GM20431 (cell line): ENCODE results near the gene CHCHD6.

Experiments
- in situ Hi-C: fragments of 300-500 bp; cut with MseI, MboI; formaldehyde crosslinking; loops from one replicate; pipeline ENCODE4 v1.15.0; 2020; ENCODE audit warnings: low sequenced_read_pairs; ENCODE audit not compliant: unreplicated experiment

CHCHD6 gene

GRCh38 chr3:126945891-126946290, 241.9 kb downstream of the CHCHD6 start:
- in situ Hi-C loops = no loop called here

DNA sequence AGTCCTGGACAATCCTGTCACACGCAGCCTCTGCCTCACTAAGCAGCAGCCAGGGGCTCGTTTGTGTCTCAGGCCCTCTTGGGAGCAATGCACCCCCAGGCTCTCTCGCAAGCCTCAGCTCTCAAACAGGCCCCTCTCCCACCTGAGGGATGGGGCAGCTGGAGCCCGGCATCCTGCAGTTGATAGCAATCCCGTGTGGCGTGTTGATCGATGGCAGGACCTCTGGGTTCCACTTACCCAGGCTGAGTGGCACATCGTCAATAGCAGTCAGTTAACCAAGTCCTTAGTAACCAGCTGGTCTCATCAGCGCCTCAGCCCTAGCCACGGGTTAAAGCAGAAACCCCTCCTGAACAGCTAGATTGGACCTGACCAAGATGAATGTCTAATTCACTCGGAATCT, 242.4 kb downstream of the CHCHD6 start:
- in situ Hi-C loops = no loop called here

GRCh38 chr3:126947429-126947828, 243.4 kb downstream of the CHCHD6 start:
- in situ Hi-C loops = no loop called here

DNA sequence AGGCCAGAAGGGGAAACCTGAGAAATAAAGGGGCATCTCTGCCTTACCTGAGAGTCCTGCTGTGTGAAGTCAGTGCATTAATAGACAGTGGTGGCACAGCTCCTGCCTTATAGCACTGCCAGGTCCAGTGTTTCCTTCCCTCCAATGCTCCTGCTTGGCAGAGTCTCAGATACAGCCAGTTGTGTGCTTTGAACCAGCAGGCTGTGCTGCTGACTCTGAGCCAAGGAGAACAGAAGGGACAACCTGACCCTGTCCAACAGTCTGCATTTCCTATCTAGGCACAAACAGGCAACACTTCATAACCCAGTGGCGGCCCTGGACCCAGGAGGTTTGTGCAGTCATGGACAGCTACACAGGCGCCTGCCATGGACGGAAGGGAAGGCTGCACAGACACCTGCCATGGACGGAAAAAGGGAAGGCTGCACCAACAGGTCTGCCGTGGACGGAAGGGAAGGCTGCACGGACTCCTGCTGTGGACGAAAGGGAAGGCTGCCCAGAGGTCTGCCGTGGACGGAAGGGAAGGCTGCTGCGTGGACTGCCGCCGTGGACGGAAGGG, 245.0 kb downstream of the CHCHD6 start:
- in situ Hi-C loops = no loop called here

DNA sequence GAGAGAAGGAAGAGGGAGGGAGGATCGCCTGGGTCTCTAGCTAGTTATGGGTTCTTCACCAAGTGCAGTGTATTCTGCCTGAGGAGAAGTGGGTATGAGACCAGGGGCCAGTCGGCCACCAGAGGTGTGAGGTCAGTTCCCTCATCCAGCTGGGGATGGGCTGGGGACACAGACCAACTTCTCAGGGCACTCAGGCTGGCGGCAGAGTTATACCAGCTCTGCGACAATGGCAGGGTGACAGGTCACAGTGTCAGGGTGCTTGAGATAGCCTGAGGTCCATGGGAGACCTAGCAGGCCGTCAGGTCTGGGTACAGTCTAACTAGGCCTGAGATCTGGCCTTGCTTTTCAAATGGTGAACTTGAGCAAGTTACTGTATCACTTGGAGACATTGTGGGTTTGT, 247.5 kb downstream of the CHCHD6 start:
- in situ Hi-C loops = no loop called here

DNA sequence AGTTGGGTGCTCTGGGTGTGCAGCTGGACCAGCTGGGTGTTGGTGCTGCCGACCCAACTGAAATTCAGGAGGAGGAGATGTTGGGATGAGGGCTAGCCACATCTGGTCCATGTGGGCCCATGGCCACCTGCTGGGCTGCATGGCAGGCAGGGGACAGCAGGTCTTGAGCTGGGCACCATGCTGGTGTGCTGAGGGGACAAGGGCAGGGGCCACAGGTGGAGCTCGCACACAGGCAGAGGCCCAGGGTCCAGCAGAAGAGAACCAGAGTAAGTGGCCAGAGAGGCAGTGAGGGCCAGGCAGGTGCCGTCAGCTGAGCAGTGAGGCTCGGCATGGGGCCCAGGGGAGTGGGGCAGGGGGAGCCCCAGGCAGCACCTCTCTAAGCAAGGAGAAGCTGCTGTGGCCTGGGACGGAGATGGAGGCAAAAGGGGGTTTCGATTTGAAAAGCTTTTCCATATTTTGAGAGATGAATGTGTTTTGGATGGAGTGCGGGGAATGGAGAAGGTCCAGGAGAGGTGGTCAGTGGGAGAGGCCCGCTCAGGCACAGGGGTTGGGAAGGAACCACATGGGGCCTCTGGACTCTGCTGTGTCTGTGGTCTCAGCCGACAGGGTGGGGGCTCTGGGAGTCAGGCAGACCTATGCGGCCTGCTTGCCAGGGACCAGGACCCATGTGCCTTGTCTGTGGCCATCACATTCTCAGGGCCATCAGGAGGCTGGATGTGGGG, 248.4 kb downstream of the CHCHD6 start:
- in situ Hi-C loops = no loop called here

DNA sequence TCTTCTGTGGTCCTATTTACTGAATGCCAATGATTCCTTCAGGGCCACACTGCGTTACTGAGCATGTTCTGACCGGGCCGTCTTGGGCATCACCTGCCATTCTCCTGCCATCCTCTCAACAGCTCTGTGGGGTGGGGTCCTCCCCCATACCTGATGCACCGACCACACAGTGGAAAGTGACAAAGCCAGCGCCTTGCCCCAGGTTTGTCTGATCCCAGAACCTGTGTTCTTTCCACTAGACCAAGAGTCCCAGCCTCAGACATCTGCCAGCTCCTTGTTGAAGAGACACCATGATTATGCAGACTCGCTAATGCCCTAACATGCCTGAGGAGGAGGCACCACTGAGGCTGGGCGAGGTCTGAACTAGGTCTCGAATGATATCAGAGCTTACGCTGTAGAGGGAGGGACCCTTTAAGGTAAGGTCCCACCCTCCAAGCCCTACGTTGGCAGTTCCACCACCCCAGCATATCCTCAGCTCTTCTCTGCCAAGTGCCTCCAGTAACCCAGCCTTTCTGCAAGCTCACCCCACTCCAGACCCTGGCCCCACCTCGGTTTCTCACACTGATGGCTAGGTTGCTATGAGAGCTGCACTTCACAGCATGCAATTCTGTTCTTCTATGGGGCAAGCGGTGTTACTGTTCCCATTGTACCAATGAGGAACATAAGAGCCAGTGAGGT, 249.1 kb downstream of the CHCHD6 start:
- in situ Hi-C loops = no loop called here

- in situ Hi-C loops = no loop called here
These were observed 250.3 kb downstream of the CHCHD6 start for GRCh38 chr3:126954141-126954842.

DNA sequence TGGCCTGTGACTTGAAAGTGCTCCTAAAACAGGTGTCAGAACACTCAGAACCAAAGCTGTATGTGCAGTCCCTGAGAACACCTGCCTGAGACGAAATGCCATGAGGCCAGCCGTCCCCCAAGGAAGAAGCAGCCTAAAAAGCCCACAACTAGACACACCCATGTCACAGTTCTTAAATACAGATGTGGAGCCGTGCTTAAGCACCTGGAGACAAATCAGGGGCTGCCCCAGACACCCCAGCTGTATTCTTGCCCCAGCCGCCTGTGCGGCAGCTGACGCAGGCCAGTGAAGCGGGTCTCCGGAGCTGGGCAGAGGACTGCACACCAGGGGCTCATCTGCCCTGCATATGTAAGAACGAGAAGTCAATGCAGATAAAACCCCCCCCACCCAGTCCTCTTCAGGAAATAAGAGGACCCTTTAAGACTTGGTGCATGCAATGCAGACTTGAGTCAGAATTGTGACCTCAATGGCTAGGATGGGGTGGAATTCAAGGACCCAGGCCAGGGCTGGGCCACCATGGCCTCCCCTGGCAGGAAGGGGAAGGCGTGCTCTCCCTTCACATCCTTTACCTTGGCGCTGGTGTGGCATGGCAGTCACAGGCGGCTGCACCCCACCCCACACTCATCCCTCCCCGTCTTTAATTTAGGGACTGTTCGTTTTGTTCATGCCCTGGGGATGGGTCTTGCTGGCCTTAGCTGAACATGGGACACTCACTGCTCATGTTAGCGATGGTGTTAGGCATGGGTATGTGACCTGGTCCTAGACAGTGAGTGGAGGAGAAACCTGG, 251.2 kb downstream of the CHCHD6 start:
- in situ Hi-C loops = no loop called here

DNA sequence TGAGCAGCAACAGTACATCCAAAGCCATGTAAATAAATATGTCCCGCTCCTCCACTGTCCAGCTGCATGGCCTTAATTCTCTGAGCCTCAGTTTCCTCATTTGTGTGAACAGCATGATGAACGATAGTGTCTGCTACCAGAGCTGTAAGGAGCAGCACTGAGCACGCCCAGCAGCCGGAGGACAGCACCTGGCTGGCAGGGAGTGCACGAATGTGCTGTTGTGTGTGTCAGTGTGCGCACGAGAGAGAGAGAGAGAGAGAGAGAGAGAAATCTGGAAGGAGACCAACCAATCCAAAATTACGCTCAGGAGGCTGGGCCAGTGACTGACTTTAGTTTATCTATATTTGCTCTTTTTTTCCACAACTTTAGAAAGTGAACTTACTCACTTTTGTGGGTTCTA, 252.3 kb downstream of the CHCHD6 start:
- in situ Hi-C loops = no loop called here

- in situ Hi-C loops = no loop called here
These were observed 253.0 kb downstream of the CHCHD6 start for GRCh38 chr3:126956866-126957650.

GRCh38 chr3:126957776-126958637, 254.0 kb downstream of the CHCHD6 start:
- in situ Hi-C loops = no loop called here

DNA sequence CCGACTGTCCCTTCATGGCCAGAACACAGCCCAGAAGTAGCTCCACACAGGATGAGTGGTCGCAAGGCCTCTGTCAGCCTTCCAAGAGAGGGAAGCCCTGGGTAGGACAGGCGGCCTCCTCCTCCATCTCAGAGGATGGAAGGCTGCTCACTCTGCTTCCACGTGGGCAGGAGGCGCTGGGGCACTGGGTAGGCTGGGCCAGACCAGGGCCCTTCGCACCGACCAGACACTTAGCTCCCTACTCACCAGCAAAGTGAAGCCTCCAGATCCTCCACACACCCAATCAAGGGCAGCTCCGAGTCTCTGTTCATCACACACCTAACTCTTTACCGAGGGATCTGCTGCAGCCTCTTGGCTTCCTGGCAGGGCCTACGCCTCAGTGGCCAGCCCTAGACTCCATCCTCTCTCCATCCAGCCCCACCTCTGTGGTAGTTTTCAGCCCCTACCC, 254.6 kb downstream of the CHCHD6 start:
- in situ Hi-C loops = no loop called here

DNA sequence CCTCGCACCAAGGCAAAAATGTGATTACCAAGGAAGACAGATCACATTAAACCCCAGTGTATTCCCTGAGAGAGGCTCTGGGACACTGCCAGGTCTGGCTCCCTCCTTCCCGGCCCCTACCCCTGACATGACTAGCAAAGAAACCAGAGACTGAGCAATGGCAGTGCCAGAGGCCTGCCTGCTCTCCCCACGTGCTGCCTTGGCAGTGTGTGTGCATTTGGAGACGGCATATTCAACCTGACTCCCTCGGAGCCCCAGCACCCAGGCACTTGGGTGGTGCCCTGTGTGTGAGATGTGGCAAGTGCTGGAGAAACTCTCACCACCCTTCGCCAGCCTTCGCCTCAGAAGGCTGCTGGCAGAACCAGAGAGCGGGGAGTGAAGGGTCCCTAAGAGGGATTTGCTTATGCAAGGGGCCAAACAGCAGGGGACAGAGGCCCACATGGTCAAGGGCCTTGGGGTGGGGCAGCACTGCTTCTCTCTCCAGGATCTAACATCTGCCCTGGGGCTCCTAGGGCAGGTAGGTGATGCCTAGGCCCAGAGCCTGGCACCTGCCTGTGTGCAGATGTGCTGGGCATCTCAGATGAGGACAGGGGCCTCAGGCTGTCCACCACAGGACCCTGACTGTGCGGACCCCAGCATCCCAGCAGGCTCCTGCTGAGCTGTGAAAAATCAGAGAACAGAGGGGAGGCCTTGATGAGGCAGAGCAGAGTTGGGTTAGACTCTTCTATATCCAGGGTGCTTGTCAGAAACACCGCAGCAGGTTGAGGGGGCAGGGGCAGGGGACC, 255.3 kb downstream of the CHCHD6 start:
- in situ Hi-C loops = no loop called here

DNA sequence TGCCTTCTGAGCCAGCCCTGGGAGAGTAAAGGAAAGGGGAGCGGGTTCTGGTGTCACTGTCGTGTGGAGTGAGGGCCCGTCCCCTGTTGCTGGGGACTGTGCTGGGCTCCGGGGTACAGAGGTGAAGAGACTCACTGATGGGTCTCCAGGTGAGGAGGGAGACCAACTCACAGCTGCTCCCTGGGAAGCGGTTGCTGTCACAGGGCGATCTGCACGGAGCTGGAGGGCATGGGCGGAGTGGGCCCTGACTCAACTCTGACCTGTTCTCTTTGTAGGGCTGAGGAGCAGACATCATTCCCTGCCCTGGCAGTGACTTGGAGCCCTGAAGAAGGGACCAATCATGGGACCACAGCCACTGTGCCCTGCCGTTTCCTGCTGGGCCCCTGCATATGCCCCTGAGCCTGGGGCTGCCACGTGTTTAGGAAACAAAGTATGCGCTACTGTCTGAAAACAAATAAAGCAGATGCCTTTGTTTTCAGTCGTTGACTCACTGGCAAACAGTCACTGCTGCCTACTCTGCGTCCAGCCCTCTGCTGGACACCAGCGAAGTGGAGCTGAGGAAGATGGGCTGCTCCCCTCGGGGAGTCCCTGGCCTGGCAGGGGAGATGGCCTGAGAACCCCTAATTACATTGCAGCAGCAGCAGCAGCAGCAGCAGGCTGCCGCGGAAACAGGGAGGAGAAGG, 256.0 kb downstream of the CHCHD6 start:
- in situ Hi-C loops = no loop called here

DNA sequence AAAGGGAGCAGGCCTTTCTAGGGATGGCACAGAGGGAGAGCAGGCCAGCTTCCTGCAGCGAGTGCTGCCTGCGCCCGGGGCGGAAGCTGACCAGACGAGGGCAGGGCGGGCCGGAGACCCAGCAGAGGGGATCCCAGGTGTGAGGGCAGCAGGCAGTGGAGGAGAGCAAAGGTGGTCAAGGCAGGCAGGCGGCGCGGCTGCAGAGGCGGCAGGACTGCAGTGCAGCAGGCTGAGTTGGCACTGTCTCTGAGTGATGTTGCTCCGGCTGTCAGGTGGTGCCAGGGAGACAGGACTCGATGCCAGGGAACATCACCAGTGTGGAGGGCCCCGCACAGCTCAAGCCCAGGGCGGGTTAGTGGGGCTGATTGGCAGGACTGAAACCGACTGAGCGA, 256.6 kb downstream of the CHCHD6 start:
- in situ Hi-C loops = no loop called here

GRCh38 chr3:126961191-126961790, 257.3 kb downstream of the CHCHD6 start:
- in situ Hi-C loops = no loop called here
